ENCODE results near the gene CBX8. TPM values are rescaled to one million over a fixed set of nuclear protein-coding genes. Genes with fewer than 3 reads are reported as not detected.
"Not testable (repeated sequence)": the region's sequence is repeated elsewhere in the genome, so short reads cannot be mapped to it uniquely, and the experiment has no call there.

Gene CBX8
- polyA plus RNA-seq, 3 donors, result 1.7 to 5.6 (median 2.2) TPM

- WGBS, 3 donors, result 55 to 93% (median 88%) methylated on average over 8 of the region's 8 CpGs
- H3K27ac ChIP-seq (ENCODE audit: low read depth, low read length), result no peak overlapping the region
Measured at GRCh38 chr17:79774561-79774975, 22.3 kb downstream of the CBX8 start.

- H3K27ac ChIP-seq (ENCODE audit: low read depth, low read length), result not testable (repeated sequence)
- 67 to 83% (median 80%) methylated on average over 9 of the region's 9 CpGs for WGBS, 3 donors
Measured at GRCh38 chr17:79772726-79773125, 24.2 kb downstream of the CBX8 start.

DNA sequence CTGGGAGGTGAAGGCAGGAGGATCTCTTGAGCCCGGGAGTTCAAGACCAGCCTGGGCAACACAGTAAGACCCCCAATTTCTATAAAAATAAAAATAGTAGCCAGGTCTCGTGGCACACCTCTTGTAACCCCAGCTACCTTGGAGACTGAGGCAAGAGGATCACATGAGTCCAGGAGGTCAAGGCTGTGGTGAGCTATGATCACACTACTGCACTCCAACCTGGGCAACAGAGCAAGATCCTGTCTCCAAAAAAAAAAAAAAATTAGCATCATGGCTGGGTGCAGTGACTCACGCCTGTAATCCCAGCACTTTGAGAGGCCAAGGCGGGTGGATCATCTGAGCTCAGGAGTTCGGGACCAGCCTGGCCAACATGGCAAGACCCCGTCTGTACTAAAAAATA is 25.6 kb downstream of the CBX8 start:
- WGBS, 3 donors, result 80 to 96% (median 87%) methylated on average over 6 of the region's 6 CpGs
- H3K27ac ChIP-seq (ENCODE audit: low read depth, low read length), result no peak overlapping the region

- 84 to 88% (median 85%) methylated on average over 28 of the region's 28 CpGs for WGBS, 3 donors
Measured at GRCh38 chr17:79769570-79770506, 27.0 kb downstream of the CBX8 start.

DNA sequence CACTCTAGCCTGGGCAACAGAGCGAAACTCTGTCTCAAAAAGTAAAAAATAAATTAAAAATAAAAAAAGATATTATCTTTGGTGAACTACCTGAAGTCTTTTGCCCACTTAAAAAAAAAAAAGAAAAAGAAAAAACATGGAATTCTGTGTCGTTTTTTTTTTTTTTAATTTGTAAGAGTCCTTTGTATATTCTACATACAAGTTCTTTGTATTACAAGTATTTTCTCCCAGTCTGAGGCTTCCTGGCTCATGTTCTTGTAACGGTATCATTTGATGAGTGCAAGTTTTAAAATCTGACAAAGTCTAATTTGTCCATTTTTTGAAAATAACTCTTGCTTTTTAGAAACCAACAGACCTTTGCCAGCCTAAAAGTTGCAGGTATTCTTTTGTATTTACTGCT is 31.2 kb downstream of the CBX8 start:
- whole genome bisulfite sequencing, 3 donors, result 74 to 86% (median 77%) methylated on average over 3 of the region's 3 CpGs
- H3K27ac ChIP-seq (ENCODE audit: low read depth, low read length), result no peak overlapping the region

More at GRCh38 chr17:79769570-79770506, 27.0 kb downstream of the CBX8 start:
- no peak overlapping the region for H3K27ac ChIP-seq (ENCODE audit: low read depth, low read length)

DNA sequence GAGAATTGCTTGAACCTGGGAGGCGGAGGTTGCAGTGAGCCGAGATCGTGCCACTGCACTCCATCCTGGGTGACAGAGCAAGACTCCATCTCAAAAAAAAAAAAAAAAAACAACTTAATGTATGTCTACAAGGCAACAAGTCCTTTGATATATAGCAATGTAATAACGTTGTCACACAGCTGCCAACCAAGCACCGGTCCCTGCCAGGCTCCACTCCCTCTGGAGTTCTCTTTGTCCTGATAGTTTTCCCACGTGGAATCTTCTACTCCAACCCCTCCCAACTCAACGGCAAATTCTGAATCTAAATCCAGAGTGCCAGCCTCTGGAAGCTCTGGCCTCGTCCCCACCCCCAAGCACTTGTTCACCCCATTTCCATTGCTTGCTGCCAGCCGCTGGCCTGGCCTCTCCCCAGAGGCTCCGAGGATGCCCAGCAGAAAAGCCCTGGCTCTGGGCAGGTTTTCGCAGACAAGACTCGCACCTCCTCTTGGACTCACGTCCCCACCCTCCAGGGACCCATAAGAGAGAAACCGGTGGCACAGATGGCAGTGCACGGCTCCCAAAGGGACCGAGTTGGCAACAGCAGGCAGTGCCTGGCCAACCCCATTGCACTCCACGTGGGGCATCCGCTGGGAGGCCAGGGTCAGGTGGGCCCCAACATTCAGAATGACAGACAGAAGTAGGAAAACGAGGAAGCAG is 34.8 kb downstream of the CBX8 start:
- WGBS, 3 donors, result 76 to 80% (median 78%) methylated on average over 16 to 19 of the region's 19 CpGs

DNA sequence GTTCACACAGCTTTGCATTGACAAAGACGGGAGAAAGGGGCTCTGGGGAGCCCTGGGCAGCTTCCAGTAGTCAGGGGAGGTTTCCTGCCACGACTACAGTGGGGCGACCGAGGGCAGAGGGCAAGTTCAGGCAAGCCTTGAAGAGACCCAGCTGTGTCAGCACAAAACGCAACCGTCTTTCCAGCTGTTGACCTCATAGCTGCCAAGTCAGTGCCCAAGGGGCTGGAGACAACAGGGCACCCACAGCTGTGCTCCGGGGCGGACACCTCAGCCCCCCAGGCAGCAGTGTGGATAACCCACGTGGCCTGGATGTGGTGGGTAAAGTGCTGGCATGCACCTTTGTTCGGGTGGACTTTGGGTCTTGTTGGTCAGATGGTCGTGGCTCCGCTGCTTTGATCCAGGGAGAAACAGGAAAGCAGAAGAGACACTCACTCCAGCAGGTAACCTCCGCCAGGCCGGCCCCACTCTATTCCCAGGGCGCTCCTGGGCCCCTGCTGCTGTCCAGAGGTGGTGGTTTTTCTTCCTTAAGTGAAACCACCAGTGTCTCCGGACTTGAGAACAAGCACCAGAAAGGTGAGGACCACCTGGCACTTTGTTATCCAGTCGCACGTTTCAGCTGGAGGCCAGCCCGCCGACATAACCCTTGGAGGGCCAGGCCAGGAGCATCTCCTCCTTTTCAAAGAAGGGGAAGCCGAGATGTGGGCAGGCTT is 36.5 kb downstream of the CBX8 start:
- WGBS, 3 donors, result 83 to 85% (median 84%) methylated on average over 21 of the region's 21 CpGs
- H3K27ac ChIP-seq (ENCODE audit: low read depth, low read length), result no peak overlapping the region

More for the DNA sequence above, 34.8 kb downstream of the CBX8 start:
- H3K27ac ChIP-seq (ENCODE audit: low read depth, low read length), result no peak overlapping the region

- WGBS, 3 donors, result 91 to 94% (median 91%) methylated on average over 6 of the region's 6 CpGs
- H3K27ac ChIP-seq (ENCODE audit: low read depth, low read length), result no peak overlapping the region
Measured at GRCh38 chr17:79758271-79758670, 38.6 kb downstream of the CBX8 start.

- 91 to 96% (median 95%) methylated on average over 15 of the region's 15 CpGs for WGBS, 3 donors
Measured at GRCh38 chr17:79757140-79757745, 39.6 kb downstream of the CBX8 start.

DNA sequence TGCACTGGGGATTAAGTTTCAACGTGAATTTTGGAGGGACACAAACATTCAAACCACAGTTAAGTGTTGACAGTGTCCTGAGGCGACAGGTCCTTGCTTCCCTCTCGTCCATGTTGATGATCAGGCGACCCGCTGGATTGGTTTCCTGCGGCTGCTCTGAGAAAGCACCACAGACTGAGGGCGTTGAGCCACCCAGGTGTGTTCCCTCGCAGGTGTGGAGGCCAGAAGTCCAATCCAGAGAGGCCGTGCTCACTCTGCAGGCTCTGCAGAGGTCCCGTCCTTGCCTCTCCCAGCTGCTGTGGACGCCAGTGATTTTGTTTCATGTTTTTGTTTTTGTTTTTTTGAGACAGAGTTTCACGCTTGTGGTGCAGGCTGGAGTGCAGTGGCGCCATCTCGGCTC is 41.3 kb downstream of the CBX8 start:
- no peak overlapping the region for H3K27ac ChIP-seq (ENCODE audit: low read depth, low read length)
- WGBS, 3 donors, result 87 to 92% (median 90%) methylated on average over 14 of the region's 14 CpGs

More at GRCh38 chr17:79757140-79757745, 39.6 kb downstream of the CBX8 start:
- no peak overlapping the region for H3K27ac ChIP-seq (ENCODE audit: low read depth, low read length)

GRCh38 chr17:79754903-79755302 is 42.0 kb downstream of the CBX8 start:
- H3K27ac ChIP-seq (ENCODE audit: low read depth, low read length), result not testable (repeated sequence)
- WGBS, 3 donors, result 91 to 93% (median 92%) methylated on average over 9 of the region's 9 CpGs

DNA sequence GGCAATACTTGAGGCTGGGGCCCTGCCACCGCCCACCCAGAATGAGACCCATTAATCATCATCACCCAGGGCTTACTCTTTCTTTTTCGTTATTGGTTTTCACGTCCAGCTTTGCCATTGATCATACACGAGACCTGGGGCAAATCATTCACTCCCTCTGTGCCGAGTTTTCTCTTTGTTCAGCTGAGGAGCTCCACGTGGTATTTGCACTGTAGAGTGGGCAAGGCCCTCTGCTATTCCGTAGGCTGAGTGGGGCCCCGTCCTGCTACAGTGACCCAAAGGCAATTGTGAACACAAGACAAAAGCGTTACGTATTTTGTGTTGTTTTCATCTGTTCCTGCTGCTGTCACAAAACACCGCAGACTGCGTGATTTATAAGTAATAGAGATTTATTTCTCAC is 42.5 kb downstream of the CBX8 start:
- no peak overlapping the region for H3K27ac ChIP-seq (ENCODE audit: low read depth, low read length)
- 46 to 81% (median 77%) methylated on average over 12 of the region's 12 CpGs for whole genome bisulfite sequencing, 3 donors

GRCh38 chr17:79752175-79752574 is 44.7 kb downstream of the CBX8 start:
- WGBS, 3 donors, result 54 to 68% (median 62%) methylated on average over 13 of the region's 13 CpGs

GRCh38 chr17:79750650-79751545 is 46.0 kb downstream of the CBX8 start:
- H3K27ac ChIP-seq (ENCODE audit: low read depth, low read length), result no peak overlapping the region
- 77 to 86% (median 84%) methylated on average over 13 of the region's 13 CpGs for WGBS, 3 donors

More at GRCh38 chr17:79752175-79752574, 44.7 kb downstream of the CBX8 start:
- H3K27ac ChIP-seq (ENCODE audit: low read depth, low read length), result no peak overlapping the region

DNA sequence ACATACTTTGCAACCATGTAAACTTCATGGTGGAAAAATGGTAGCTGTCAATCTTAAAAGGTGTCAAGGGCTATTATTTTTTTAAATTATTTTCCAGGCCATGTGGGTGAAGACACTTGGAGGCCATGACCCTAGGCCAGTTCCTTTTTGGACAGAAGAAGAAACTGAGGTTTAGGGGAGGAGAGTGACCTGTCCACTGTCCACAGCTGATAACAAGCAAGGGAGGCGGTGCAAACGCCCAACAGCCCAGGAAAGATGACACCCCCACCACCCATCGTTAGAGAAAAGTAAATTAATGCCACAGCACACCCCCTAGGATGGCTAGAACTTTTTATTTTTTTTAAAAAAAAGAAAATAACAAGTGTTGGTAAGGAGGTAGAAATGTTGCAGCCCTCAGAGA is 46.9 kb downstream of the CBX8 start:
- 61 to 70% (median 64%) methylated on average over 3 of the region's 3 CpGs for WGBS, 3 donors
- no peak overlapping the region for H3K27ac ChIP-seq (ENCODE audit: low read depth, low read length)

- no peak overlapping the region for H3K27ac ChIP-seq (ENCODE audit: low read depth, low read length)
- WGBS, 3 donors, result 57 to 68% (median 62%) methylated on average over 3 of the region's 3 CpGs
Measured at GRCh38 chr17:79749156-79749815, 47.6 kb downstream of the CBX8 start.
